Stimulated activated CD8-positive, alpha-beta memory T cell treated with anti-CD3 and anti-CD28 coated beads, Interleukin-12 subunit alpha, Interleukin-12 subunit beta, amount 100 ng/mL, for 24 hours (primary cell): Measurements from ENCODE around the gene EIF6.
"Not testable (repeated sequence)": the region's sequence is repeated elsewhere in the genome, so short reads cannot be mapped to it uniquely, and the experiment has no call there.

Source experiments
- DNase-seq: peaks from one replicate; pipeline ENCODE4 v3.0.0-alpha.2; 2020; ENCODE audit errors: extremely low read depth

EIF6 gene

DNA sequence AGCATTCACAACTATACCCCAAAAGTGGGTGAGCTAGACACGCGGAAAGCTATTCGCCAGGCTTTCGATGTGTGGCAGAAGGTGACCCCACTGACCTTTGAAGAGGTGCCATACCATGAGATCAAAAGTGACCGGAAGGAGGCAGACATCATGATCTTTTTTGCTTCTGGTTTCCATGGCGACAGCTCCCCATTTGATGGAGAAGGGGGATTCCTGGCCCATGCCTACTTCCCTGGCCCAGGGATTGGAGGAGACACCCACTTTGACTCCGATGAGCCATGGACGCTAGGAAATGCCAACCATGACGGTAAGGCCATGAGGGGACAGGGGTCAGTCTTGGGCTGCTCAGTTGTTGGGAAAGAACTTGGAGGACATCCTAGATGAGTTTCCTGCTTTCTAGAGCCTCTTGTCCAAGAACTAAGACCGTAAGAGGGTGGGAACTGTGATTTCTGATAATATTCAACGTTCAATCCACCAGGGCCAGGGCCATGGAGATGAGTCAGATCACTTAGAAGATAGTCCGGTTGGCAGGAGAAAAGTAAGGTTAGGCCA is 30.0 kb downstream of the EIF6 start:
- no peak for DNase-seq

DNA sequence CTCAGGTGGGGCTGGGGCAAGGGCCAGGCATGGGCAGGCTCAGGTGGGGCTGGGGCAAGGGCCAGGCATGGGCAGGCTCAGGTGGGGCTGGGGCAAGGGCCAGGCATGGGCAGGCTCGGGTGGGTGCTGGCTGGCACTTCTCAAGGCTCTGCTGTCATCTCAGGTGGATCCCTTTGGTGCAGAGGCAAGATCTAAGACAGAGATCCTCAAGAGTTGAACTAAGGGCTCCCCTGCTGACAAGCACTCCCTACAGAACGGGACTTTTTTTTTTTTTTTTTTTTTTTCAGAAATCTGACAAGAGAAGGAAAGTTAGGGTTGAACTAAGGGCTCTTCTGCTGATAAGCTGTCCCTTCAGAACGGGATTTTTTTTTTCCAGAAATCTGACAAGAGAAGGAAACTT is 31.6 kb downstream of the EIF6 start:
- no peak for DNase-seq

DNA sequence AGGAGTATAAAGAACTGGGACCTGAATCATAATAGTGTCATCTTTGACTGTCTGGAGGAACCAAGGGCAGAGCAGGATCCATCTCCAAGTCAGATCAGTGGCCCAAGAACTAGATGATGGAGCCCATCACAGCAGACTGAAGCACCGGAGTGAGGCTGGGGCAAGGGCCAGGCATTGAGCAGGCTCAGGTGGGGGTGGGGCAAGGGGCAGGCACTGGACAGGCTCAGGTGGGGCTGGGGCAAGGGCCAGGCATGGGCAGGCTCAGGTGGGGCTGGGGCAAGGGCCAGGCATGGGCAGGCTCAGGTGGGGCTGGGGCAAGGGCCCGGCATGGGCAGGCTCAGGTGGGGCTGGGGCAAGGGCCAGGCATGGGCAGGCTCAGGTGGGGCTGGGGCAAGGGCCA is 32.0 kb downstream of the EIF6 start:
- not testable (repeated sequence) for DNase-seq

DNA sequence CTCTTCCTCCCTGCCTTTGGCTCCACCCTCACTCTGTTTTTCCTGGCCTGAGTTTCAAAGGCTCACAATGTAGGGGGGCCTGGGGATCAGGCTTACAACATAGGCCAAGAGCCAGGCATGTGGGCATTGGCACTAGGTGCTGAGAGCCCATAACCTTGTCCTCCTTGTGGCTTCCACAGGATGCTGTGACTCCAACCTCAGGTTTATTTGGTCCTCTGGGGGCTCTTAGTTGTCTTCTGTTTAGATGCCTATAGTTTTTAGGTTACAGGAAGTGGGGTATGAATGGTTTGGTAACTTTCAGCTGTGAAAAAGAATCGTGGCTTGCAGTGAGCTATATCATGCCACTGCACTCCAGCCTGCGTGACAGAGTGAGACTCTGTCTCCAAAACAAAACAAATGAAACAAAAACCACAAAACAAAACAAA is 32.5 kb downstream of the EIF6 start:
- DNase-seq, result no peak

GRCh38 chr20:35251613-35251940 is 33.0 kb downstream of the EIF6 start:
- DNase-seq, result no peak

DNA sequence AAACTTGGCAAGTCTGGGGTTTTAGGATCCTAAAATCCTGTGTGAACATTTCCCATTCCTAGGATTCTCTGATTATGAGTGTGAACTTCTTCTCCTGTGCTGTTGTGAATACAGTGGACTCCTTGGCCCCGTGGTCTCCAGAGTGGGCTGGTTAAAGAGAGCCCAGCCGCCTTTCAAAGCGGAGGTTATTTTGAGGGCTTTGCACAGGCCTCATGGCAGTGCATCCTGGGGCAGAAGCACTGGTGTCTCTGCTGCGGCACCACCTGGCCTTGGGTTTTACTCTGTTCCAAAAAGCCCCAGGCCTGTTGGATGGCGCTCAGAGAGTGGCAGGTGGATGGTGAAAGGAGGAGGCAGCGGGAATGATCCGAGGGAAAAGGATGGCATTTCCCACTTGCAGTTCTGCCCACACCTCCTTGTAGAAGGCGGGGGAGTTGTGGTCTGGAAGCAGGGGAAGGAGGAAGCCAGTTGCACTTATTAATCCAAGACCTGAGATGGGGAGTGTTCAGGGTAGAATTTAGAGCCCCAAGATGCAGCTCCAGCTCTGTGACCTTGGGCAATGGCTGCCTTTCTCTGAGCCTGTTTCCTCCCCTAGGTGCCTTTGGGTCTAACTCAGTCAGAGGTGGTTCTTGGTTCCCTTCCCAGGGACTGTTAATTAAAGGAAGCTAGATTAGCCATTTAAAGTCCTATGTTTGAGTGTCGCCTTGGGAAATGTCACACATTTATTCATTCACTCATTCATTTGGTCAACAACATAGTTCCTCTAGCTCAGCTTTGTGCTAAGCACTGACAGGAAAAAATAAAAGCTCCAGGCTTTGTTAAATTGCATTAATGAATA is 35.7 kb downstream of the EIF6 start:
- DNase-seq, result no peak

DNA sequence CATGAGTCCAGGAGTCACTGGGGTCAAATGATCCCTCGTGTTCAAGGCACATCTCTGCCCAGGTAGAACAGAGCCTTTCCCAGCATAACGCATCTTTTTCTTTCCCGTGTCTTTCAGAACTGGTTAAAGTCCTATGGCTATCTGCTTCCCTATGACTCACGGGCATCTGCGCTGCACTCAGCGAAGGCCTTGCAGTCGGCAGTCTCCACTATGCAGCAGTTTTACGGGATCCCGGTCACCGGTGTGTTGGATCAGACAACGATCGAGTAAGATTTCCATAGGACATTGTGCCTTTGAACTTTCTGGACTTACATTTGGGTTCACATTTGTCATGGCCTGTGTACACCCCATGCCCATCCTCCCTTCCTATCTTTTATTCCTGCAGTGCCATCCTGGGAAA is 37.8 kb downstream of the EIF6 start:
- DNase-seq, result no peak

GRCh38 chr20:35243986-35244385 is 40.6 kb downstream of the EIF6 start:
- no peak for DNase-seq

GRCh38 chr20:35243317-35243716 is 41.3 kb downstream of the EIF6 start:
- DNase-seq, result no peak

DNA sequence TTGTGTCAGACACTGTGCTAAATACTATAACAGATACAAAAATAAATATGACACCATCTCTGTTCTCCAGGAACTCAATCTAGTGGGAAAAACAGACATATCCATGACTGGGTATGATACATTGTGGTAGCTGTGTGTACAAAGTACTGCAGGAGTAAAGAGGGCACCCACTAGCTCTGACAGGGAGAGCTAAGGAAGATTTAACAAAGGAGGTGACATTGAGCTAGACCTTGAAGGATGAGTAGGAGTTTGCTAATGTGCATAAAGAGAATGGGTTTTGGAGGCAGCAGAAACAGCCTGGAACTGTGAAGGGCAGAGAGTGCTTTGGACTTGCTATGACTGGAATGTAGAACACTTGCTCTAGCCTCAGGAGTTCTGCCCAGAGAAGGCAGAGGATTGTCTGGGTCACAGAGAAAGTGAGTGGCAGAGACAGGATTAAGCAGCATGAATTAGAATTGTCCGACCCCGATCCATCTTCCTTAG is 43.7 kb downstream of the EIF6 start:
- no peak for DNase-seq

- DNase-seq, result no peak
Measured at GRCh38 chr20:35240083-35240810, 44.3 kb downstream of the EIF6 start.

GRCh38 chr20:35238735-35239134 is 45.8 kb downstream of the EIF6 start:
- DNase-seq, result no peak

- DNase-seq, result no peak
Measured at GRCh38 chr20:35238170-35238569, 46.4 kb downstream of the EIF6 start.

GRCh38 chr20:35237486-35237885 is 47.1 kb downstream of the EIF6 start:
- no peak for DNase-seq

- no peak for DNase-seq
Measured at GRCh38 chr20:35235881-35236280, 48.7 kb downstream of the EIF6 start.

DNA sequence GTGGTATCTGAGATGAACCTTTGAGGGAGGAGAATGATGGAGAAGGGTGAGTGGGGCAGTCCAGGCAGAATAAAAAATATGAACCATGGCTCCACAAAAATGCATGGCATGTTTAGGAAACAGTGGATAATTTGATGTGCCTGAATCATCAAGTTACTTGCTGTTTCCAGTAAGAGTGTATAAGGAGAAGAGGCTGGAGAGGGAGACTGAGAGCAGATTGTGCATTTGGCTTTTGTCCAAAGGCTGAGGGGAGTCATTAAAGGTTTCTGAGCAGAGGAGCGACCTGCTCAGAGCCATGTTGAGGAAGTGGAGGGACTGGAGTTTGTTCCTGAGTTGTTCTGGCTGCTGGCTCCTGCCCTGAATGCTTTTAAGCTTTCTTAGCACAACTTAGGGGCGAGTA is 52.0 kb downstream of the EIF6 start:
- DNase-seq, result no peak
